B cell (primary cell): ENCODE results near the gene PAK2. TPM values are rescaled to one million over a fixed set of nuclear protein-coding genes. Genes with fewer than 3 reads are reported as not detected.
"Not testable (repeated sequence)": the region's sequence is repeated elsewhere in the genome, so short reads cannot be mapped to it uniquely, and the experiment has no call there.

ENCODE experiments used
- ATAC-seq: fragments of 200-7000 bp; cut with Tn5 transposase; one replicate; pipeline ENCODE4 v1.10.0; 2021; ENCODE audit warnings: low read depth, mild to moderate bottlenecking, moderate number of reproducible peaks, moderate library complexity
- CTCF ChIA-PET: fragments of 350-600 bp; sonication (Branson Sonifier 250); formaldehyde crosslinking; loops from one replicate; lab custom pipeline; 2021; ENCODE audit warnings: antibody characterized with exemption, inconsistent platforms; lab: Charles Lee
- POLR2A ChIA-PET: fragments of 350-600 bp; sonication (Branson Sonifier 250); formaldehyde crosslinking; loops from one replicate; lab custom pipeline; 2021; ENCODE audit warnings: antibody characterized with exemption; lab: Charles Lee
- DNase-seq: peaks from one replicate; pipeline ENCODE4 v3.0.0; 2013
- H2AFZ ChIP-seq: 2 replicates; pipeline ENCODE4 v1.6.1; 2012; ENCODE audit warnings: mild to moderate bottlenecking, low read depth, low read length; ENCODE audit not compliant: insufficient read depth, poor library complexity, severe bottlenecking
- H3K27ac ChIP-seq, 2 donors: 1 replicate in 1 of 2; 2 replicates in 1 of 2; pipeline ENCODE4 v1.5.1; 2012 to 2013; ENCODE audit warnings: low read length in 2 of 2, mild to moderate bottlenecking in 2 of 2, moderate library complexity in 1 of 2
- H3K27me3 ChIP-seq, 4 experiments: fragments of 200-600 bp in 1 of 4; sonication (generic) in 1 of 4; replicated peaks in 1 of 4; 1 replicate in 2 of 4; 2 replicates in 2 of 4; pipeline versions ENCODE4 v1.6.1 to v1.7.0; 2013 to 2016; ENCODE audit warnings: low read length in 3 of 4, mild to moderate bottlenecking in 2 of 4, mixed read lengths in 1 of 4, moderate library complexity in 1 of 4; ENCODE audit not compliant: insufficient read depth in 4 of 4, control insufficient read depth in 3 of 4; ENCODE audit errors: control extremely low read depth in 1 of 4
- H3K36me3 ChIP-seq, 2 experiments: replicated peaks in 1 of 2; 1 replicate in 1 of 2; 2 replicates in 1 of 2; pipeline versions ENCODE4 v1.6.1 to v1.7.1; 2013; ENCODE audit warnings: low read length in 1 of 2; ENCODE audit not compliant: insufficient read depth in 2 of 2, control insufficient read depth in 1 of 2; ENCODE audit errors: control extremely low read depth in 1 of 2, extremely low read depth in 1 of 2
- H3K4me1 ChIP-seq, 2 donors: fragments of 200-600 bp in 1 of 2; sonication (generic) in 1 of 2; 1 replicate in 1 of 2; 2 replicates in 1 of 2; pipeline versions ENCODE4 v1.5.1 to v1.6.1; 2013 to 2017; ENCODE audit warnings: low read length in 2 of 2; ENCODE audit not compliant: control insufficient read depth in 2 of 2, insufficient read depth in 2 of 2
- H3K4me2 ChIP-seq: replicated peaks from 2 replicates; pipeline ENCODE3; 2012; ENCODE audit warnings: mild to moderate bottlenecking, low read depth, low read length; ENCODE audit not compliant: poor library complexity, severe bottlenecking
- H3K4me3 ChIP-seq, 5 experiments: fragments of 200-600 bp in 1 of 5; sonication (generic) in 1 of 5; 1 replicate in 3 of 5; 2 replicates in 2 of 5; pipeline versions ENCODE4 v1.5.1 to v1.7.0; 2011 to 2016; ENCODE audit warnings: low read length in 4 of 5, mild to moderate bottlenecking in 4 of 5, low read depth in 2 of 5, control low read depth in 1 of 5, moderate library complexity in 1 of 5; ENCODE audit not compliant: insufficient read depth in 1 of 5; ENCODE audit errors: control extremely low read depth in 1 of 5, extremely low read depth in 1 of 5
- H3K79me2 ChIP-seq: fragments of 200-600 bp; sonication (generic); one replicate; pipeline ENCODE4 v1.6.0; 2016; ENCODE audit warnings: low read length; ENCODE audit not compliant: control insufficient read depth, insufficient read depth
- H3K9ac ChIP-seq: fragments of 200-600 bp; sonication (generic); 2 replicates; pipeline ENCODE4 v1.6.1; 2017; ENCODE audit warnings: mild to moderate bottlenecking, low read length, moderate library complexity
- H3K9me3 ChIP-seq, 3 donors: one replicate each; pipeline versions ENCODE4 v1.6.1 to v1.7.1; 2013; ENCODE audit warnings: low read length in 2 of 3; ENCODE audit not compliant: control insufficient read depth in 2 of 3, insufficient read depth in 1 of 3; ENCODE audit errors: control extremely low read depth in 1 of 3
- H4K20me1 ChIP-seq: 2 replicates; pipeline ENCODE4 v1.6.0; 2012; ENCODE audit warnings: mild to moderate bottlenecking, low read length; ENCODE audit not compliant: insufficient read depth, control insufficient read depth, poor library complexity, severe bottlenecking
- H3K27ac Mint-ChIP-seq: one replicate; pipeline ENCODE4 v1.8.0; 2021; ENCODE audit warnings: mixed read lengths
- H3K27me3 Mint-ChIP-seq: one replicate; pipeline ENCODE4 v1.8.0; 2021; ENCODE audit warnings: mixed read lengths
- H3K4me1 Mint-ChIP-seq: one replicate; pipeline ENCODE4 v1.8.0; 2021; ENCODE audit warnings: mixed read lengths
- H3K4me3 Mint-ChIP-seq: one replicate; pipeline ENCODE4 v1.8.0; 2021; ENCODE audit warnings: mixed read lengths
- H3K9me3 Mint-ChIP-seq: one replicate; pipeline ENCODE4 v1.8.0; 2022; ENCODE audit warnings: mixed read lengths; ENCODE audit not compliant: insufficient read depth
- CTCF ChIP-seq: fragments of 200-600 bp; IDR thresholded peaks from one replicate; pipeline ENCODE4 v1.8.0; 2022; ENCODE audit warnings: antibody characterized with exemption, mild to moderate bottlenecking
- EZH2 ChIP-seq: IDR thresholded peaks from 2 replicates; pipeline ENCODE4 v1.6.1; 2012; ENCODE audit warnings: borderline replicate concordance, low read depth, mild to moderate bottlenecking, moderate library complexity, low read length; ENCODE audit not compliant: insufficient read depth, poor library complexity, severe bottlenecking
- WGBS: methylation state at CpG from one replicate; pipeline ENCODE4 v1.1.5; 2013; ENCODE audit warnings: missing lambda C conversion rate; ENCODE audit not compliant: insufficient coverage; 5-methylcytosine and 5-hydroxymethylcytosine counted together
- intact Hi-C: fragments of 100-400 bp; cut with micrococcal nuclease; formaldehyde crosslinking; loops from one replicate; pipeline ENCODE4 v1.10.0; 2022
- polyA plus RNA-seq: library from polyadenylated mRNA; depleted of rRNA; stranded (reverse); fragments of >200 nt; gene quantifications from 2 replicates; pipeline ENCODE4 v1.2.3, GENCODE V29; 2012
- small RNA-seq: library from RNA; depleted of rRNA; stranded (forward); fragments of <200 nt; gene quantifications from one replicate; pipeline ENCODE3, GENCODE V24; 2012; ENCODE audit warnings: low replicate concordance, low read depth; ENCODE audit not compliant: insufficient read length
- total RNA-seq, 2 donors: library from RNA; stranded (reverse); fragments of 120-200 nt in 1 of 2; gene quantifications; 1 replicate in 1 of 2; 2 replicates in 1 of 2; pipeline versions ENCODE4 v1.2.3 to v1.2.4, GENCODE V29; 2013 to 2022

PAK2 gene
- total and polyA plus RNA-seq, 2 donors (not counting 1 experiment from before 2014, with no cell fraction given): 16.4 to 81.7 TPM

- WGBS: 96% methylated on average over 4 of the region's 7 CpGs
- H3K36me3 ChIP-seq, intact Hi-C loops, H3K27me3 ChIP-seq, POLR2A ChIA-PET, H3K4me1 ChIP-seq, H3K9me3 Mint-ChIP-seq, DNase-seq, CTCF ChIA-PET, H3K9me3 ChIP-seq, H3K4me3 Mint-ChIP-seq, H3K9ac ChIP-seq, H2AFZ ChIP-seq, H3K4me3 ChIP-seq, ATAC-seq, H3K27me3 Mint-ChIP-seq, H3K27ac ChIP-seq, H3K27ac Mint-ChIP-seq, H3K4me2 ChIP-seq: not testable (repeated sequence)
- peaks cover 100% of the 10 kb centered on the region for H3K79me2 ChIP-seq
- H3K4me1 Mint-ChIP-seq: peaks cover 41% of the 10 kb centered on the region
- peaks cover 78% of the 10 kb centered on the region for H4K20me1 ChIP-seq
These were observed 134.9 kb downstream of the PAK2 start for GRCh38 chr3:196874511-196875094.

- Mint-ChIP-seq H3K27ac (no peak overlapping the region), H3K4me1 (peaks cover 36% of the 10 kb centered on the region), H3K4me3 (no peak overlapping the region), H3K27me3 (no peaks in the 10 kb centered on the region), H3K9me3 (no peaks in the 10 kb centered on the region)
- CTCF ChIA-PET: no interaction called here
- WGBS: 83% methylated on average over 2 of the region's 2 CpGs
- Histone ChIP-seq H3K36me3 (peaks cover 0 to 5% of the 10 kb centered on the region in 2 experiments), H2AFZ (no peak overlapping the region), H3K4me3 (no peak overlapping the region), H3K4me2 (no peak overlapping the region), H3K4me1 (peaks cover 3% of the 10 kb centered on the region in 2 donors), H3K79me2 (peaks cover 99% of the 10 kb centered on the region), H3K27ac (no peak overlapping the region), H4K20me1 (peaks cover 84% of the 10 kb centered on the region), H3K9me3 (no peaks in the 10 kb centered on the region), H3K9ac (no peak overlapping the region), H3K27me3 (no peaks in the 10 kb centered on the region)
- no peak for ATAC-seq
- intact Hi-C loops: no loop called here
- TF ChIP-seq EZH2 (no peak), CTCF (no peak)
- POLR2A ChIA-PET: interaction anchor here (0.6 kb wide), 1 partner anchor 42 kb away, joined by 11 read pairs; no protein-coding TSS in a partner anchor
- no peak for DNase-seq
These were observed 135.6 kb downstream of the PAK2 start for GRCh38 chr3:196875258-196875657.

Small RNAs within 50 kb of the gene (small RNA-seq; reads per million reads assigned to genes)
- gene RNU4-89P (1.5 reads per million), gene RNU6-42P (not detected), gene RNU6-646P (not detected)

Other genes starting within 250 kb of the PAK2 start
- gene RNF168, start 236.1 kb upstream of the PAK2 start, total RNA-seq: 42.4 and 42.7 TPM in 2 replicates
- gene RNF168, start 236.1 kb upstream of the PAK2 start, polyA plus RNA-seq: 3.4 and 3.6 TPM in 2 replicates
- gene SMCO1, start 224.5 kb upstream of the PAK2 start, total RNA-seq: not detected in 2 replicates
- not detected in 2 replicates for gene SMCO1, start 224.5 kb upstream of the PAK2 start, polyA plus RNA-seq
- 18.2 and 21.0 TPM in 2 replicates for gene WDR53, start 171.3 kb upstream of the PAK2 start, total RNA-seq
- 8.2 and 8.4 TPM in 2 replicates for gene WDR53, start 171.3 kb upstream of the PAK2 start, polyA plus RNA-seq
- 4.7 and 5.2 TPM in 2 replicates for gene FBXO45, start 171.2 kb upstream of the PAK2 start, total RNA-seq
- 0.98 and 1.4 TPM in 2 replicates for gene FBXO45, start 171.2 kb upstream of the PAK2 start, polyA plus RNA-seq
- 85.9 and 87.9 TPM in 2 replicates for gene NRROS, start 100.2 kb upstream of the PAK2 start, total RNA-seq
- 40.1 and 50.3 TPM in 2 replicates for gene NRROS, start 100.2 kb upstream of the PAK2 start, polyA plus RNA-seq
- 4.6 and 5.0 TPM in 2 replicates for gene CEP19, start 27.6 kb upstream of the PAK2 start, total RNA-seq
- 0.45 and 1.8 TPM in 2 replicates for gene CEP19, start 27.6 kb upstream of the PAK2 start, polyA plus RNA-seq
- gene PIGX, start 27.5 kb upstream of the PAK2 start, total RNA-seq: 18.9 and 21.5 TPM in 2 replicates
- 4.9 and 9.6 TPM in 2 replicates for gene PIGX, start 27.5 kb upstream of the PAK2 start, polyA plus RNA-seq
- gene SENP5, start 128.1 kb downstream of the PAK2 start, total RNA-seq: 51.5 and 58.4 TPM in 2 replicates
- gene SENP5, start 128.1 kb downstream of the PAK2 start, polyA plus RNA-seq: 9.2 and 9.7 TPM in 2 replicates
- 93.4 and 95.0 TPM in 2 replicates for gene NCBP2, start 202.7 kb downstream of the PAK2 start, total RNA-seq
- 25.5 and 46.4 TPM in 2 replicates for gene NCBP2, start 202.7 kb downstream of the PAK2 start, polyA plus RNA-seq
- gene PIGZ, start 229.0 kb downstream of the PAK2 start, total RNA-seq: 3.9 TPM in 2 replicates
- gene PIGZ, start 229.0 kb downstream of the PAK2 start, polyA plus RNA-seq: 2.0 and 2.2 TPM in 2 replicates